ENCODE measurements around the gene CST3. TPM values are rescaled to one million over a fixed set of nuclear protein-coding genes. Genes with fewer than 3 reads are reported as not detected.

CST3 gene
- total RNA-seq, 2 experiments from 2014 or later: 0.72 to 1.2 TPM

- DNase-seq (no peak), ATAC-seq (no peak)
- intact Hi-C loops (cut with micrococcal nuclease): no loop called here
- Mint-ChIP-seq H3K4me3 (no peak overlapping the region), H3K36me3 (ENCODE audit: low read depth) (no peaks in the 10 kb centered on the region), H3K4me1 (ENCODE audit: low read depth) (no peaks in the 10 kb centered on the region), H3K27me3 (no peaks in the 10 kb centered on the region), H3K27ac (no peak overlapping the region), H3K9me3 (no peaks in the 10 kb centered on the region)
- TF ChIP-seq CTCF (IDR thresholded peaks at IDR 0.05): no peak
- CTCF ChIA-PET: interaction anchor here (1.1 kb wide), 1 partner anchor 14 kb away, joined by 3 read pairs; no protein-coding TSS in a partner anchor
- POLR2A ChIA-PET: no interaction called here
These were observed 16.2 kb upstream of the CST3 start for GRCh38 chr20:23654000-23654399.

GRCh38 chr20:23653400-23653938, 15.7 kb upstream of the CST3 start:
- no peak for DNase-seq
- CTCF ChIA-PET: interaction anchor here (1.1 kb wide), 1 partner anchor 15 kb away, joined by 3 read pairs; no protein-coding TSS in a partner anchor
- POLR2A ChIA-PET: no interaction called here
- H3K36me3 Mint-ChIP-seq (ENCODE audit: low read depth): no peaks in the 10 kb centered on the region
- H3K4me1 Mint-ChIP-seq (ENCODE audit: low read depth): no peaks in the 10 kb centered on the region
- no peaks in the 10 kb centered on the region for H3K27me3 Mint-ChIP-seq
- ATAC-seq: no peak
- H3K9me3 Mint-ChIP-seq: no peaks in the 10 kb centered on the region
- no peak overlapping the region for H3K4me3 Mint-ChIP-seq
- H3K27ac Mint-ChIP-seq: no peak overlapping the region
- TF ChIP-seq CTCF (IDR thresholded peaks at IDR 0.05): no peak
- intact Hi-C loops (cut with micrococcal nuclease): no loop called here

DNA sequence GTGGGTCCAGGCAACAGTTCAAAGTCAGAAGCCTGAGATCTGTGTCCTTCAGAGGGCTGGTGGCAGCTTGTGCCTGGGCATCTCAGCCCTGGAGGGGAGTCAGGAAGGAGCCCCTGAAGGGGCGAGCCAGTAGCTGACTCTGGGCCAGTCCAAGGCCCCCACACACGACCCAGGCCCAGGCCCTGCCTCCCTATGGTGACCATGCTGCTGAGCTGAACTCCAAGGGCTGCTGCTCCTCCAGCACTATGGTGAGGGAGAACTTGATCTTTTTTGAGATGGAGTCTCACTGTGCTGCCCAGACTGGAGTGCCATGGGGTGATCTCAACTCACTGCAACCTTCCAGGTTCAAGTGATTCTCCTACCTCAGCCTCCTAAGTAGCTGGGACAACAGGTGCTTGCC, 15.2 kb upstream of the CST3 start:
- ChIA-PET POLR2A (no interaction called here), CTCF (interaction anchor here (1.1 kb wide), 1 partner anchor 15 kb away, joined by 3 read pairs; no protein-coding TSS in a partner anchor)
- intact Hi-C loops (cut with micrococcal nuclease): no loop called here
- no peak overlapping the region for H3K4me3 Mint-ChIP-seq
- TF ChIP-seq CTCF (IDR thresholded peaks at IDR 0.05): no peak
- H3K9me3 Mint-ChIP-seq: no peaks in the 10 kb centered on the region
- H3K27ac Mint-ChIP-seq: no peak overlapping the region
- ATAC-seq (no peak), DNase-seq (no peak)
- no peaks in the 10 kb centered on the region for H3K4me1 Mint-ChIP-seq (ENCODE audit: low read depth)
- H3K27me3 Mint-ChIP-seq: no peaks in the 10 kb centered on the region
- no peaks in the 10 kb centered on the region for H3K36me3 Mint-ChIP-seq (ENCODE audit: low read depth)

- POLR2A ChIA-PET: no interaction called here
- Mint-ChIP-seq H3K27me3 (no peaks in the 10 kb centered on the region), H3K36me3 (ENCODE audit: low read depth) (no peaks in the 10 kb centered on the region), H3K4me3 (no peak overlapping the region), H3K27ac (no peak overlapping the region), H3K9me3 (no peaks in the 10 kb centered on the region), H3K4me1 (ENCODE audit: low read depth) (no peaks in the 10 kb centered on the region)
- DNase-seq (no peak), ATAC-seq (no peak)
- TF ChIP-seq CTCF (IDR thresholded peaks at IDR 0.05): no peak
- CTCF ChIA-PET: no interaction called here
- intact Hi-C loops (cut with micrococcal nuclease): no loop called here
These were observed 14.6 kb upstream of the CST3 start for GRCh38 chr20:23652371-23652770.

DNA sequence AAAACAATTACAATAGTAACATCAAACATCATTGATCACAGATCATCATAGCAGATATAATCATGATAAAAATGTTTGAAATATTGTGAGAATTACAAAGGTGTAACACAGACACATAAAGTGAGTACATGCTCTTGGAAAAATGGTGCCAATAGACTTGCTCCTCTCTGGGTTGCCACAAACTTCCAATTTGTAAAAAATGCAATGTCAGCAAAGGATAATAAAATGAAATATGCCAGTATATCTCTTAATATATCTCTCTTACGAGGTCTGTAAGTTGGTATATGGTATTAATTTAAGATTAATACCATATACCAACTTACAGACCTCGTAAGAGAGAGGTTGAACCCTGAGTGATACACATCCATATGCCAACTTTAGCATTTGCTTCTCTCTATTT, 13.4 kb upstream of the CST3 start:
- no peaks in the 10 kb centered on the region for H3K36me3 Mint-ChIP-seq (ENCODE audit: low read depth)
- CTCF ChIA-PET: no interaction called here
- ATAC-seq (no peak), DNase-seq (no peak)
- POLR2A ChIA-PET: no interaction called here
- intact Hi-C loops (cut with micrococcal nuclease): no loop called here
- H3K4me3 Mint-ChIP-seq: no peak overlapping the region
- no peaks in the 10 kb centered on the region for H3K9me3 Mint-ChIP-seq
- H3K27ac Mint-ChIP-seq: no peak overlapping the region
- no peaks in the 10 kb centered on the region for H3K27me3 Mint-ChIP-seq
- H3K4me1 Mint-ChIP-seq (ENCODE audit: low read depth): no peaks in the 10 kb centered on the region
- TF ChIP-seq CTCF (IDR thresholded peaks at IDR 0.05): no peak
